IPS-20b (cell line): ENCODE data around the gene ARHGAP29.

Experiments used
- H3K27ac ChIP-seq: one replicate; pipeline ENCODE4 v1.5.1; 2013; ENCODE audit warnings: low read length
- H3K27me3 ChIP-seq: 2 replicates; pipeline ENCODE4 v1.6.1; 2013; ENCODE audit warnings: mild to moderate bottlenecking, low read length, inconsistent platforms; ENCODE audit not compliant: insufficient read depth
- H3K36me3 ChIP-seq: 2 replicates; pipeline ENCODE4 v1.6.1; 2013; ENCODE audit warnings: low read depth, mild to moderate bottlenecking, inconsistent platforms, low read length, moderate library complexity; ENCODE audit not compliant: insufficient read depth
- H3K4me1 ChIP-seq: 2 replicates; pipeline ENCODE4 v1.6.1; 2013; ENCODE audit warnings: mild to moderate bottlenecking, control low read depth, inconsistent platforms, low read length, moderate library complexity; ENCODE audit not compliant: insufficient read depth
- H3K4me3 ChIP-seq: 2 replicates; pipeline ENCODE4 v1.5.1; 2013; ENCODE audit warnings: mild to moderate bottlenecking, low read length, inconsistent platforms
- H3K9ac ChIP-seq: 2 replicates; pipeline ENCODE4 v1.6.1; 2013; ENCODE audit warnings: low read depth, mild to moderate bottlenecking, inconsistent platforms, low read length, moderate library complexity
- H3K9me3 ChIP-seq: 2 replicates; pipeline ENCODE4 v1.6.1; 2013; ENCODE audit warnings: mild to moderate bottlenecking, low read depth, low read length, inconsistent platforms; ENCODE audit not compliant: insufficient read depth

The ARHGAP29 gene

GRCh38 chr1:94257444-94257843 is 20.1 kb upstream of the ARHGAP29 start:
- Histone ChIP-seq H3K27me3 (peaks cover 91% of the 10 kb centered on the region), H3K27ac (no peak overlapping the region), H3K9ac (no peak overlapping the region), H3K36me3 (no peaks in the 10 kb centered on the region), H3K4me3 (no peak overlapping the region), H3K4me1 (peaks cover 5% of the 10 kb centered on the region), H3K9me3 (no peaks in the 10 kb centered on the region)

DNA sequence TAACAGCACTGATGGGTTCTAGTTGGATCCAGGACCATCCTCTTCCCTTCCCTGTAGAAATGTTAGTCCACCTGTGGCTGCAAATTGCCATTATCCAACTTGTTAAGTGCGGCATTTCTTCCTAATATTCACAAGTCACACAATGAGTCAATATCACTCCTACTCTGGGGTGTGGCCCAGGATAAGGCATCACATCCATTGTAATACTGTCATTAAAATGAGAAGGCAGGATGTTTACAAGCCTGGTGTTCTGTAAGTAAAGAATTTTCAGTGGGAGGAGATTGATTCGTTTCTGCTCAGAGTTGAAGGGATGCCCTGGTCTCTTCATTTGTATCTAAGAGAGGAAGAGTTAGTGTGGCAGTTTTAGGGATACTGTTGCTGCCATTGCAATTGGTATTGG is 18.1 kb upstream of the ARHGAP29 start:
- Histone ChIP-seq H3K4me3 (no peak overlapping the region), H3K4me1 (peaks cover 5% of the 10 kb centered on the region), H3K27ac (no peak overlapping the region), H3K36me3 (no peaks in the 10 kb centered on the region), H3K9ac (no peak overlapping the region), H3K27me3 (peaks cover 88% of the 10 kb centered on the region), H3K9me3 (no peaks in the 10 kb centered on the region)

DNA sequence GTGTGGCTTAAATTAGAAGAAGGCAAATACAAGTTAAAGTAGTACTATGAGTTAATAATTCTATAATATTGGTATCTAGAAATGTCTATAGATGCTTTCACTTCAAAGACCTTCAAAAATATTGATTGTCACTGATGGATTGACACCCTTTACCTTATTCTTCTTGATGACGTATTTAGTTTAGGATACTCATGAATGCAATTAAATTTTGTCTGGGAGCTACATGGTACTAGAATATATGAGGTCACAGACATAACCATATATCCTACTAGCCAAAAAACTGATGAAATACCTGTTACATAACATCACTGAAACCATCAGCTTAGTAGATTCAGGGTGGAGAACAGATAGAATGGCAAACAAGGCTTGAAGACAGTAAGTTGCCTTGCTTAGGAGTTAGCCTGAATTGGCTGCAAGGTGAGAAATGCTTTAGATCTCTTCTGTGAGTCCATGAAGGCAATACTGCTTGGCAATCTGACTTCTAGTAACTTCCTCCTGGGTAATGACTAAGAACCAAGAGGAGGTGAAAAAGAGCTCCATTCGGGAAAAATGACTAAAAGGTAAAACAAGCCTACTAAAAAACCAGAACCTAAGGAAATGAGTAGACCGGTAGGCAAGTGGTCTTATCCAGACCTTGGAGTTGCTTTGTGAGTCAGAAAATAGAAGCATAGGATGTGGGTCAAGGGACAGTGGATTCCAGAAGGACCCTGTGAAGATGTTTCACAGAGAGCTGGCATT is 16.9 kb upstream of the ARHGAP29 start:
- Histone ChIP-seq H3K4me3 (no peak overlapping the region), H3K4me1 (peaks cover 2% of the 10 kb centered on the region), H3K27ac (no peak overlapping the region), H3K9ac (no peak overlapping the region), H3K27me3 (peaks cover 88% of the 10 kb centered on the region), H3K36me3 (no peaks in the 10 kb centered on the region), H3K9me3 (no peaks in the 10 kb centered on the region)

GRCh38 chr1:94253456-94254017 is 16.2 kb upstream of the ARHGAP29 start:
- Histone ChIP-seq H3K27ac (no peak overlapping the region), H3K9me3 (no peaks in the 10 kb centered on the region), H3K27me3 (peaks cover 88% of the 10 kb centered on the region), H3K4me3 (no peak overlapping the region), H3K36me3 (no peaks in the 10 kb centered on the region), H3K9ac (no peak overlapping the region), H3K4me1 (no peaks in the 10 kb centered on the region)

- H3K9me3 ChIP-seq, result no peaks in the 10 kb centered on the region
- no peak overlapping the region for H3K27ac ChIP-seq
- H3K9ac ChIP-seq, result no peak overlapping the region
- no peaks in the 10 kb centered on the region for H3K4me1 ChIP-seq
- no peak overlapping the region for H3K4me3 ChIP-seq
- H3K27me3 ChIP-seq, result peaks cover 90% of the 10 kb centered on the region
- H3K36me3 ChIP-seq, result no peaks in the 10 kb centered on the region
Measured at GRCh38 chr1:94250341-94250740, 13.0 kb upstream of the ARHGAP29 start.

DNA sequence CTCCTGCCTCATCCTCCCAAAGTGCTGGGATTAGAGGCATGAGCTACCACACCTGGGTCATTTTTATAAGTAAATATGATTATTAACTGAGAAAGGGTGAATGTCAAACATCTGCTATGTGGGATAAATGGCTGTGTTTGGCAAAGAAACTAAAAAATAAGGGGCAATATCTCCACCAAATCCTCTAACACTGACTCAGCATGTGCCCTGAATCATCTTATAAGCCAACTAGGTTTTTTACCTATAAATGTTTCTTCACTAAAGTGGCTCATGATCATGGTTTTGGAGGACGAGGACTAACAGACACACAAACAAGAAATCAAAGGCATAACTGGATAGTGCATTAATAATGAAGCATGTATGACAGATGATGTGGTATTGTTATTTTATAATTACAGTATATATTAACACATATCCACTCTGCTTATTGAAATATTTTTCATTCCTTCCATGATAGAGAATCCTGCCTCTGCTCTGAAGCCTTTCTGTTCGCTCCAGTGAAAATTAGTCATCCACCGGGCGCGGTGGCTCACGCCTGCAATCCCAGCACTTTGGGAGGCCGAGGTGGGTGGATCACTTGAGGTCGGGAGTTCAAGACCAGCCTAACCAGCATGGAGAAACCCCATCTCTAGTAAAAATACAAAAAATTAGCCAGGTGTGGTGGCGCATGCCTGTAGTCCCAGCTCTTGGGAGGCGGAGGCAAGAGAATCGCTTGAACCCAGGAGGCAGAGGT is 11.7 kb upstream of the ARHGAP29 start:
- H3K9me3 ChIP-seq, result no peaks in the 10 kb centered on the region
- no peaks in the 10 kb centered on the region for H3K36me3 ChIP-seq
- no peak overlapping the region for H3K9ac ChIP-seq
- H3K4me3 ChIP-seq, result no peak overlapping the region
- H3K27me3 ChIP-seq, result peaks cover 90% of the 10 kb centered on the region
- no peaks in the 10 kb centered on the region for H3K4me1 ChIP-seq
- no peak overlapping the region for H3K27ac ChIP-seq

- Histone ChIP-seq H3K4me3 (peak overlapping the region; percentile 81), H3K27ac (no peak overlapping the region)
Measured at GRCh38 chr1:94247138-94248094, 10.0 kb upstream of the ARHGAP29 start.

GRCh38 chr1:94246692-94247137 is 9.3 kb upstream of the ARHGAP29 start:
- Histone ChIP-seq H3K4me1 (no peaks in the 10 kb centered on the region), H3K36me3 (no peaks in the 10 kb centered on the region), H3K27me3 (peaks cover 77% of the 10 kb centered on the region), H3K9me3 (no peaks in the 10 kb centered on the region), H3K4me3 (peak overlapping the region; percentile 81), H3K9ac (no peak overlapping the region), H3K27ac (no peak overlapping the region)

More at GRCh38 chr1:94247138-94248094, 10.0 kb upstream of the ARHGAP29 start:
- no peak overlapping the region for H3K9ac ChIP-seq
- no peaks in the 10 kb centered on the region for H3K9me3 ChIP-seq
- peaks cover 84% of the 10 kb centered on the region for H3K27me3 ChIP-seq
- H3K36me3 ChIP-seq, result no peaks in the 10 kb centered on the region
- no peaks in the 10 kb centered on the region for H3K4me1 ChIP-seq

- no peak overlapping the region for H3K9ac ChIP-seq
- H3K27ac ChIP-seq, result no peak overlapping the region
- peaks cover 71% of the 10 kb centered on the region for H3K27me3 ChIP-seq
- H3K4me1 ChIP-seq, result no peaks in the 10 kb centered on the region
- no peaks in the 10 kb centered on the region for H3K36me3 ChIP-seq
- no peak overlapping the region for H3K4me3 ChIP-seq
- H3K9me3 ChIP-seq, result no peaks in the 10 kb centered on the region
Measured at GRCh38 chr1:94245747-94246438, 8.5 kb upstream of the ARHGAP29 start.

DNA sequence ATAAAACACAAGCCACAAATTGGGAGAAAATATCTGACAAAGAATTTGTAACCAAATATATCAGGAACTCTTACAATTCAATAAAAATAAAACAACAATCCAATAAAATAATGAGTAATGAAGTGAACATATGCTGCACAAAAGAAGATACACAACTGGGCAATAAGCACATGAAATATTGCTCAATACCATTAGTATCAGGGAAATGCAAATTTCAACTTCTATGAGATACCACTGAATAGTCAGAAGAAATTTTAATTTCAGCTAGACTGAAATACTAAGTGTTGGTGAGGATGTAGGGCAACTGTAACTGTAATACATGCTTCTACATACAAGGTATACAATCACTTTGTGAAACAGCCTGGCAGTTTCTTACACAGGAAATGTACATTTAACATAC is 7.4 kb upstream of the ARHGAP29 start:
- Histone ChIP-seq H3K4me3 (no peak overlapping the region), H3K9ac (no peak overlapping the region), H3K27ac (no peak overlapping the region), H3K4me1 (no peaks in the 10 kb centered on the region), H3K9me3 (no peaks in the 10 kb centered on the region), H3K36me3 (no peaks in the 10 kb centered on the region), H3K27me3 (peaks cover 65% of the 10 kb centered on the region)

DNA sequence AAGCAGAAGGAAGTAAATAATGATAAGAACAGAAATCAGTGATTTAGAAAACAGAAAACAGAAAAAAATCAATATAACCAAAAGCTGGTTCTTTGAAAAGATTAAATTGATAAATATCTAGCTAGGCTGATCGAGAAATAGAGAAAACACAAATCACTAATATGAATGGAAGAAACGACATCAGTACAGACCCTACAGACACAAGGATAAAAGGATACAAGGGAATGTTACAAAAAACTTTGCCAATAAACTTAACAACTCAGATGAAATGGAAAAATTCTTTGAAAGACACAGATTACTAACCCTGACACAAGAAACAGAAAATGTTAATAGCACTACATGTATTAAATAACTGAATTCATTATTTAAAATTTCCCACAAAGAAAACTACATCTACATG is 6.3 kb upstream of the ARHGAP29 start:
- Histone ChIP-seq H3K27me3 (peaks cover 65% of the 10 kb centered on the region), H3K36me3 (no peaks in the 10 kb centered on the region), H3K27ac (no peak overlapping the region), H3K4me1 (no peaks in the 10 kb centered on the region), H3K4me3 (no peak overlapping the region), H3K9me3 (no peaks in the 10 kb centered on the region), H3K9ac (no peak overlapping the region)
